Right lobe of liver (tissue), 4 donors: Measurements from ENCODE around the gene NPEPL1.

ENCODE experiments used
- POLR2A ChIP-seq: fragments of 450-650 bp; IDR thresholded peaks from one replicate; pipeline ENCODE4 v1.6.1; 2017; ENCODE audit warnings: antibody characterized with exemption, mild to moderate bottlenecking
- TF ChIP-seq, protein P1 (sequence below), 4 donors: fragments of 200-600 bp in 3 of 4; fragments of 450-650 bp in 1 of 4; IDR thresholded peaks; one replicate each; pipeline versions ENCODE4 v1.5.1 to v1.8.0; 2016 to 2022; ENCODE audit warnings: antibody characterized with exemption in 4 of 4, mild to moderate bottlenecking in 2 of 4
- donor health status: DM: no; HTN: no; CAD: no.
- donor health status: DM: no; HTN: no; CAD: no.
- donor health status: DM: no; HTN: yes; CAD: no.

DNA sequence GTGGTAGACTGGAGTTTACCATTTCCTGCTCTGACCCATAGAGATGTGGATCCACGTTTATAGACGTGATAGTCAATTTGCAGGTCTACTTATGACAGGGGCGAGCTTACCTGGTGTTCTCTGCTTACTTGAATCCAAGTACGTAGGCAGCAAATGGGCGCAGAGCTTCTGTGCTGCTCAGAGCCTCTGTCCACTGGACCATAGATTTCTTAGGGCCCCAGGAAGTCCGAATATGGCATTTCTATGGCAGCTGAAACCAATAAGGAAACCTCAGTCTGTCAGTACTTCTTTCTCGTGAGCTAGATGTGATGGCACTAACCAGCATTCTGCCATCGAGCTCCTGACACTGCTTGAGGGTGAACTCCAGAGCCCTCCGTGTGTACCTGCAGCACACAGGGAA lies 19.5 kb upstream of the NPEPL1 start:
- TF ChIP-seq POLR2A: no peak
- TF ChIP-seq, protein P1, sequence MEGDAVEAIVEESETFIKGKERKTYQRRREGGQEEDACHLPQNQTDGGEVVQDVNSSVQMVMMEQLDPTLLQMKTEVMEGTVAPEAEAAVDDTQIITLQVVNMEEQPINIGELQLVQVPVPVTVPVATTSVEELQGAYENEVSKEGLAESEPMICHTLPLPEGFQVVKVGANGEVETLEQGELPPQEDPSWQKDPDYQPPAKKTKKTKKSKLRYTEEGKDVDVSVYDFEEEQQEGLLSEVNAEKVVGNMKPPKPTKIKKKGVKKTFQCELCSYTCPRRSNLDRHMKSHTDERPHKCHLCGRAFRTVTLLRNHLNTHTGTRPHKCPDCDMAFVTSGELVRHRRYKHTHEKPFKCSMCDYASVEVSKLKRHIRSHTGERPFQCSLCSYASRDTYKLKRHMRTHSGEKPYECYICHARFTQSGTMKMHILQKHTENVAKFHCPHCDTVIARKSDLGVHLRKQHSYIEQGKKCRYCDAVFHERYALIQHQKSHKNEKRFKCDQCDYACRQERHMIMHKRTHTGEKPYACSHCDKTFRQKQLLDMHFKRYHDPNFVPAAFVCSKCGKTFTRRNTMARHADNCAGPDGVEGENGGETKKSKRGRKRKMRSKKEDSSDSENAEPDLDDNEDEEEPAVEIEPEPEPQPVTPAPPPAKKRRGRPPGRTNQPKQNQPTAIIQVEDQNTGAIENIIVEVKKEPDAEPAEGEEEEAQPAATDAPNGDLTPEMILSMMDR (IDR thresholded peaks at IDR 0.05): no peak
